Measurements from ENCODE around the gene TIMM17A. TPM values are rescaled to one million over a fixed set of nuclear protein-coding genes. Genes with fewer than 3 reads are reported as not detected.

TIMM17A gene
- total RNA-seq, 6 donors from 2014 or later: 11.7 to 38.9 (median 23.2) TPM

DNA sequence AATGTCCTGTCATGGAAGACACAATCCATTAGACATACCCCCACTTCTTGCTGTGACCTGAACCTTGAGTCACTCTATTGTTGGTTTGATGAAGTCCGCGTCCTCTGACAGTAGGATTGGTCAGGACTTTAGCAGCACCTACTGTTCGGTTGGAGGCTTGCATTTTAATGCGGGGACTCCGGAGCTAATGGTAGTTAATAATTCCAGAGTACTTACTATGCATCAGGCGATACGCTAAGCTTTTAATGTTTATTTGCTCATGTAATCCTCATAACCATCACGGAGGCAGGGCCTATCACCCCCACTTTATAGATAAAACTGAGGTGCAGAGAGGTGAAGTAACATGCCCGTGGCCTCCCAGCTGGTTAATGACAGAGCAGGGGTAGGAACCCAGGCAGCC is 47.2 kb downstream of the TIMM17A start:
- H3K4me3 ChIP-seq: no peak overlapping the region
- TF ChIP-seq POLR2A (IDR thresholded peaks at IDR 0.05) (no peak), POLR2AphosphoS5 (IDR thresholded peaks at IDR 0.05) (no peak), CTCF (IDR thresholded peaks at IDR 0.05) (no peak), EP300 (IDR thresholded peaks at IDR 0.05) (no peak)
- WGBS, 2 donors: 75 to 87% methylated on average over 9 of the region's 9 CpGs
- no peak for DNase-seq
- peaks cover 37 to 99% (median 83%) of the 10 kb centered on the region in 4 donors for H3K36me3 ChIP-seq
- H3K27ac ChIP-seq: no peak overlapping the region
- H3K4me1 ChIP-seq: peaks cover 0 to 5% (median 0%) of the 10 kb centered on the region in 4 donors
- ATAC-seq (ENCODE audit: low FRiP score in 2 of 2): no peak
- H3K9me3 ChIP-seq: no peaks in the 10 kb centered on the region
- H3K27me3 ChIP-seq: no peaks in the 10 kb centered on the region

DNA sequence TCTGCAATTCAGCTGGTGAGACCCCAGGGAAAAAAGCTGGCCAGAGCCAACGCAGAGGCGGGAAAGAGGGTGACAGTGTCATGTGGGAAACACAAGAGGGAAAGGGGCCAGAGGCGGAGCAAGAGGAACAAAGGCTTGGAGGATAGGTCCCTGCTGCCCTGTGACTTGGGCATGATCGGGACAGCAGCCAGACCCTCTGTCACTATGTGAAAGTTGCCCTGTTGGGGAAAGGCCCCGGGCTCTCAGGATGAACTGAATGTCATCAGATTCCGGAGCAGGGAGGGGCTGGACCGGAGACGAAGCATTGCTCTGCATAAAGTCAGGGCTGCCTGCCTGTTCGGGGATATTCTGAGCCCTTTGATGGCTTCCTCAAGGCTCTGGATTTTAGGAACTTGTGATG is 49.4 kb downstream of the TIMM17A start:
- Histone ChIP-seq H3K27ac (no peak overlapping the region), H3K27me3 (no peaks in the 10 kb centered on the region), H3K36me3 (peaks cover 37 to 87% (median 64%) of the 10 kb centered on the region in 4 donors), H3K4me3 (no peak overlapping the region), H3K4me1 (peaks cover 0 to 24% (median 7%) of the 10 kb centered on the region in 4 donors), H3K9me3 (no peaks in the 10 kb centered on the region)
- DNase-seq: no peak
- no peak for TF ChIP-seq CTCF (IDR thresholded peaks at IDR 0.05)
- no peak for TF ChIP-seq POLR2A (IDR thresholded peaks at IDR 0.05)
- no peak for TF ChIP-seq EP300 (IDR thresholded peaks at IDR 0.05)
- no peak for TF ChIP-seq POLR2AphosphoS5 (IDR thresholded peaks at IDR 0.05)
- 80 to 84% methylated on average over 4 to 9 of the region's 9 CpGs for WGBS, 2 donors
- no peak for ATAC-seq (ENCODE audit: low FRiP score in 2 of 2)

GRCh38 chr1:202005958-202006357 is 50.7 kb downstream of the TIMM17A start:
- Histone ChIP-seq H3K36me3 (peaks cover 33 to 74% (median 52%) of the 10 kb centered on the region in 4 donors), H3K27ac (peak overlapping the region in 1 of 4 donors; percentile 24)
- DNase-seq: no peak

DNA sequence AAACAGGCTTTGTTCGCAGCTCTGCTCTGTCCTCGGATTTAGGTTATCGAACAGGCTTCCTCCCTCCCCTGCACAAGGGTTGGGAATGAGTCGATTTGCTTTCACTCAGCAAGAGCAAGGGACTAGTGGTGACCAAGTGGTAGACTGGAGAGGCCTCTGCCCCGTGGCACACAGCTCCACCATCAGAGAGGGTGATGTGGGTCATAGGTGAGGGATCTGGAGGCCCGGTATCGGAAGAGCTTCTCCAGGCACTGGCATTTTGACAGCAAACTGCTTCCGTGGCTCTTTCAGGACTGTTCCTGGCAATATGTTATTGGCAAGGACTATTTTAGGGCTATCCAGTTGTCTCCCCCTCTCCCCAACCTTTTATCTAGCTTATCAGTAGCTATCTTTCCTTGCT is 52.0 kb downstream of the TIMM17A start:
- Histone ChIP-seq H3K27ac (peak overlapping the region; percentile 79 to 88 (median 84)), H3K4me3 (peak overlapping the region in 3 of 4 donors; percentile 20 to 37 (median 20)), H3K4me1 (peaks cover 0 to 29% (median 12%) of the 10 kb centered on the region in 4 donors), H3K27me3 (no peaks in the 10 kb centered on the region), H3K36me3 (peaks cover 32 to 65% (median 40%) of the 10 kb centered on the region in 4 donors), H3K9me3 (no peaks in the 10 kb centered on the region)
- peak in 1 of 2 donors; percentile 31 for ATAC-seq (ENCODE audit: low FRiP score in 2 of 2)
- peak in 1 of 2 donors; percentile 78 for DNase-seq
- no peak for TF ChIP-seq POLR2A (IDR thresholded peaks at IDR 0.05)
- peak in 1 of 4 donors; percentile 30 for TF ChIP-seq EP300 (IDR thresholded peaks at IDR 0.05)
- peak in 1 of 2 donors; percentile 6 for TF ChIP-seq POLR2AphosphoS5 (IDR thresholded peaks at IDR 0.05)
- WGBS, 2 donors: 43 to 72% methylated on average over 8 of the region's 8 CpGs

More at GRCh38 chr1:202005958-202006357, 50.7 kb downstream of the TIMM17A start:
- no peak for ATAC-seq (ENCODE audit: low FRiP score in 2 of 2)
- peaks cover 0 to 29% (median 12%) of the 10 kb centered on the region in 4 donors for H3K4me1 ChIP-seq
- TF ChIP-seq CTCF (IDR thresholded peaks at IDR 0.05): peak in 4 of 6 experiments; percentile 15 to 36 (median 26)
- TF ChIP-seq POLR2AphosphoS5 (IDR thresholded peaks at IDR 0.05): no peak
- no peak for TF ChIP-seq POLR2A (IDR thresholded peaks at IDR 0.05)
- TF ChIP-seq EP300 (IDR thresholded peaks at IDR 0.05): no peak
- no peaks in the 10 kb centered on the region for H3K27me3 ChIP-seq
- WGBS, 2 donors: 73 to 81% methylated on average over 2 of the region's 2 CpGs
- no peaks in the 10 kb centered on the region for H3K9me3 ChIP-seq
- H3K4me3 ChIP-seq: no peak overlapping the region

DNA sequence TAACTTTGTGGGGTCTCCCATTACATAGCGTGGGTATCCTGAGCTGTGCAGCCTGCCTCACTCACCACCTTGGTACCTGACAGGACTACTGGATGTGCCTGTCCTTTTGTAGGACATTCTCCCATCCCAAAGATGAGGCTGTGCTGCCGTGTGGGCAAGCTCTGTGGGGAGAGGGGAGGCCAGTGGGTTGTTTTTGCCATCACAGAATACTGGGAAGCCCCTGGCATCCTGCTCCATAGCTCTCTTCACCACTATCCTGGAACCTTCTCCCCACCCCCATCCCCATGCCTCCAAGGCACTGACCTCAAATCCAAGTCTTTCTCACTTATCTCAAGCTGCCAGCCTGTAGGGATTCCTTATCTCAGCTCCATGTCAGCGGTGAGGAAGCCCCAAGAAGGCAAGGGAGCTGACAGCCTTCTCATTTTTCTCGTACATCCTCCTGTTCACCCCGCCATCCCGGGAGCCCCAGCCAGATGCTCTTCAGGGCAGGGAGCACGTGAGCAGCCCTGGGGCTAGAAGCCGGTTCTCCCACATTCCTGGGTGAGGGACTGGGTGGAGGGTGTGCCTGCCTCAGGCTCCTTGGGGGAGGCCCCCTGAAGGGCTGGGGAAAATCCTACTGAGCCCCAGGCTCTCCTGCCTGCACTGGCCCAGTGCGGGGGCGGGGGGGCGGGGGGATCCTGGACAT is 52.6 kb downstream of the TIMM17A start:
- peak overlapping the region; percentile 79 to 88 (median 84) for H3K27ac ChIP-seq
- peaks cover 26 to 58% (median 35%) of the 10 kb centered on the region in 4 donors for H3K36me3 ChIP-seq
- ATAC-seq (ENCODE audit: low FRiP score in 2 of 2) (peak; percentile 34 to 84), DNase-seq (peak in 1 of 2 donors; percentile 89)
- peaks cover 0 to 29% (median 12%) of the 10 kb centered on the region in 4 donors for H3K4me1 ChIP-seq
- TF ChIP-seq EP300 (IDR thresholded peaks at IDR 0.05): peak in 3 of 4 donors; percentile 78 to 97 (median 80)
- TF ChIP-seq POLR2AphosphoS5 (IDR thresholded peaks at IDR 0.05): peak; percentile 61 to 73
- TF ChIP-seq POLR2A (IDR thresholded peaks at IDR 0.05): peak in 1 of 4 donors; percentile 27
- no peak for TF ChIP-seq CTCF (IDR thresholded peaks at IDR 0.05)
- WGBS, 2 donors: 53 to 57% methylated on average over 10 of the region's 11 CpGs
- H3K9me3 ChIP-seq: no peaks in the 10 kb centered on the region
- H3K4me3 ChIP-seq: peak overlapping the region in 3 of 4 donors; percentile 20 to 37 (median 20)
- H3K27me3 ChIP-seq: no peaks in the 10 kb centered on the region
